NCI-H446 treated with DMSO at 0.1 percent for 48 hours (cell line): Measurements from ENCODE around the gene SLC46A1.

Source experiments
- DNase-seq: peaks from one replicate; lab custom pipeline; 2025; lab: John Stamatoyannopoulos, UW

Gene SLC46A1

DNA sequence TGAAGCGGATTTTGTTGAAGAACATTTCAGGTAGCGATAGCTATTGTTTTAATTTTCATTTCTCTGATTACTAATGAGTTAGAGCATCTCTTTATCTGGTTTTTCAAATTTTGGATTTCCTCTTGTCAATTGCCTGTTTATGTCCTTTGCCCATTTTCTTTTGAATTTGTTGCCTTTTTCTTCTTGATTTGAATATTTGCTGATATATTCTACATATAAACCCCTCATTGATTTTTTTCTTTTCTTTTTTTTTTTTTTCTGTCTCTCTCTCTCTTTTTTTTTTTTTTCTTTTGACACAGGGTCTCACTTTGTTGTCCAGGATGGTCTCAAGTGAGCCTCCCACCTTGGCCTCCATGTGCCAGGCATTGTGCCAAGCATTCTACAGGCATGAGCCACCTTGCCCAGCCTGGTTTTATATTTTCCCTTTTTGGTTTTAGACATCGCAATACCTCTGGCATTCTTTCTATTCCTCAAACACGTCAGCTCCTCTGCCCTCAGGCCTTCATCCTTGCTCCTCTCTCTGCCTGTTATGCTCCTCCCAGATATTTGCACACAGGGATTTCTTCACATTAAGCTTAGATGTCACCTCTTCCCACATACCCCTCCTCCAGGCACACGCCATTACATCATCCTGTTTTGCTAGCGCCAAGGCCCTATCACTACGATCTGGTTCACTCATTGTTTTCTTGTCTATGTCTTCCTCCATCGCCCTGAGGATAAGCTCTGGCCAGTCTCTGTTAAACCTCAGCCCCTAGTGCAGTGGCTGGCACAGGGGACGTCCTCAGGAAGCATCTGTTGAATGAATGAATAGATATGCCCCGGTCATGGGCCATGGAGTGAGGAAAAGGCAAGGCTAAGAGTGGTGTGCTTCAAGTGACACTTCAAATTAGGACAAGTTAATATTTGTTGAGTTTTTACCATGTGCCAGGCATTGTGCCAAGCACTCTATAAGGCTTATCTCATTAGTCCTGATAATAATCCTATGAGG lies 25.9 kb downstream of the SLC46A1 start:
- DNase-seq = no peak

DNA sequence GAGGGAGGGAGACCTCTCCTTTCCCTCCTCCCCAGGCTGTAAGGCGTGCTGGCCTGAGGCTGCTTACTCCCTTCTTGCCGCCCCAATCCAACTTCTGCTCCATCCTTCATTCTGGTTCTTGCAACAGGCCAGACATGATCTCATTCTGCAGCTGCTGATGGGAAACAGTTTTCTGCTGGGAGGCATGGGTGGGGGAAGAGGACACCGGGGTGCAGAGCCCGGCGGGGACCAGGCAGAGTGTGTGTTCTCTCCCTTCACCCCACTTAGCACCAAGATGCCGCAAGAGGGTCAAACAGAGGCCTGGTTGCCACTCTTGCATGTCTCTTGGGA lies 33.1 kb downstream of the SLC46A1 start:
- DNase-seq = no peak

DNA sequence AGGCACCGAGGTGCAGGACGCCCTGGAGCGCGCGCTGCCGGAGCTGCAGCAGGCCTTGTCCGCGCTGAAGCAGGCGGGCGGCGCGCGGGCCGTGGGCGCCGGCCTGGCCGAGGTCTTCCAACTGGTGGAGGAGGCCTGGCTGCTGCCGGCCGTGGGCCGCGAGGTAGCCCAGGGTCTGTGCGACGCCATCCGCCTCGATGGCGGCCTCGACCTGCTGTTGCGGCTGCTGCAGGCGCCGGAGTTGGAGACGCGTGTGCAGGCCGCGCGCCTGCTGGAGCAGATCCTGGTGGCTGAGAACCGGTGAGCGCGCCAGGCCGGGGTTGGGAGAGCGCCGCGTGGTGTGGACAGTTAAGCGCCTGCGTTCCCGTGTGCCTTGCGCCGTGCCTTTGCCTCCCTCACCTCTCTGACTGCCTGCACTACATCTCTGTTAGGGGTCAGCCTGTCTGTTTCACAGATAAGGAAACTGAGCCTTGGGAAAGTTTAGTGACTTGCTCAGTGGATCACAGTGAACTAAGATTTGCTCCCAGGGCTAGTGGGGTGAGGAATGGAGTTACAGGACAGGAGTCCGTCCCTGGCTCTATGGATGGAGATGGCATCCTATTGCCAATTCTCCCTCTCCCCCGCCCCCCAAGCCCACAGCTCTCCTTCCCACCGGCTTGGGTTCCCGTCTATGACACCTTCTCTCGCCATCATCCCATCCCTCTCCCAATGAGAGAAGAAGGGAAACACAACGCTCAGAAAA lies 33.6 kb downstream of the SLC46A1 start:
- no peak for DNase-seq

DNA sequence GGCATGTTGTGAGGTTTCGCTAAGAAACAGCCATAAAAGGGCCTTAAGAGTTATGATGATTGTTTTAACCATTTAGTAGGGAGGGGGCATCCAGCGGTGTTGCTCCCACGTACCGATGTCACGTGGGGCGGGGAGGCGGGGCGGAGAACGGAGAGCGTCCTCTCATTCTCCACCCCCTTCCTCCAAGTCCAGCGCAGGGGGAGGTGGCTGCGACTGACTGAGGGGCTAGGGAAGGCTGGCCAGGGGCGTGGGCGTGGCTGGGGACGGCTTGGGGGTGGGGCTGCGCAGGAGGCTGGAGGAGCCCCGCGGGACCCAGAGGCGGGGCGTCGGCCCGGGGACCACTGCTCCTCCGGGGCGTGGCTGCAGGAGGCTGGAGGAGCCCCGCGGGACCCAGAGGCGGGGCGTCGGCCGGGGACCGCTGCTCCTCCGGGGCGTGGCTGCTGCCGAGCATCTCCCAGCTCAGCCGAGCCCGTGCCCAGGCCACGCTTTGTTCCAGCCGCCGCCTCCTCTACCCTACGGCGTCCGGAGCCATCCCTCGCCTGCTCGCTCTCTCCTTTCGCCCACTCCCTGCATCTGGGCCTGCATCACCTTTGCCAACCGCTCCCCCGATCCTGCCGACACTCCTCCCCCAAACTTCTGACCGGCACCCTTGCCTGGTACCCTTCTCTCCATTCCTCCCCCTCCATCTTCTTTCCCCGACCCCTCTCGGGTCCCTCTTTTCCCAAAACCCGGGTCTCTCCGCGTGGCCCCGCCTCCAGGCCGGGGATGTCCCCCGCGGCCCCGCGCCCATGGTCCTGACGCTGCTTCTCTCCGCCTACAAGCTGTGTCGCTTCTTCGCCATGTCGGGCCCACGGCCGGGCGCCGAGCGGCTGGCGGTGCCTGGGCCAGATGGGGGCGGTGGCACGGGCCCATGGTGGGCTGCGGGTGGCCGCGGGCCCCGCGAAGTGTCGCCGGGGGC lies 34.5 kb downstream of the SLC46A1 start, which contains the start of gene SARM1:
SARM1 (plus strand) TSS at position 450 of the 958 bp plus-strand sequence; CDS start at position 789, 339 bp downstream.
- peak; percentile 86 for DNase-seq

DNA sequence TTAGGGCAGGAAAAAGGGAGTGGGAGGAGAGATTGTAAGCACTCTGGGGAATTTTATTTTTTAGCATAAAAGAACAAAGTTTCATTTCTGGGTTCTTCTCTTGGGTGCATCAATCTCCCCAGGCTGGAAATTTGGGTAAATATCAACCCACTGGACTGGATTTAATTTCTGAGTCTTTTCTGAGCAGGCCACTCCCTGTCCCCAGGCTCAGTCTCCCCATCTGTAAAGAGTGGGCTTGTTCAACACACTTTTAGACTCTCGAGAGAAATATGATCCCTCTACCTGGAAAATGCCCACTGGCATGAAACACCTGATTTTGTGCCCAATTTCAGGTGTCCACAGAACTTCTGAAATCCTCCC lies 35.3 kb downstream of the SLC46A1 start:
- DNase-seq = no peak

DNA sequence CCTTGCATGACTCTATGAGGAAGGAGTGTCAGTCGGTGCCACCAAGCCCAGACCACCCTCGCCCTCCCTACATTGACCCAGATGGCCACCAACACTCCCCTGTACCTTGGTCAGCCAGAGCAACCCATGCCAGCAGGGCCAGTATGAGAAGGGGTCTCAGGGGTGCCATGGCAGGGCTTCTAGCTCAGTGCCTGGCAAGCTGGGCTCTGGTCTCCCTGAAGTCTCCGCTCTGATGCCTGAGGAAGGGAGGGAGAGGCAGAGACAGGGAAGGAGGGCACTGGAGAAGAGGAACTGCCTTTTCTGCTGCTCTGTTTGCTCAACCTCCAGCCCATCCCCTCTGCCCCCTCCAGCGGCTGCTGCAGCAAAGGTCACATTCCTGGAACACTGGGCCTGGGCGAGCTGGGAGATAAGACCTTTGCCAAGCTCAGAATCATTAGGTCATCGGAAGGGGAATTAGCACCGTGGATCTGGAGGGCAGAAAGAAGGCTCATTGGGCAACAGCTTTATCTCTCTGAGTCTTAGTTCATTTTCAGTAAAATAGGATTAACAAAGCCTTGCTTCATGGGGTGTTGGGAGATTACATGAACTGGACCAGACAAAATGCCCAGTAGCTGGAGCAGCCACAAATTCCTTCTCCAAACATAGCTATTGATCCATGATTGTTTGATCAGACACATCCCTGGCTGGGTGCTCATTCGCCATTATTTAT lies 35.8 kb downstream of the SLC46A1 start, which contains the start of gene VTN:
VTN (minus strand) TSS at position 273 of the 709 bp plus-strand sequence; CDS start at position 169, 104 bp downstream.
- no peak for DNase-seq

DNA sequence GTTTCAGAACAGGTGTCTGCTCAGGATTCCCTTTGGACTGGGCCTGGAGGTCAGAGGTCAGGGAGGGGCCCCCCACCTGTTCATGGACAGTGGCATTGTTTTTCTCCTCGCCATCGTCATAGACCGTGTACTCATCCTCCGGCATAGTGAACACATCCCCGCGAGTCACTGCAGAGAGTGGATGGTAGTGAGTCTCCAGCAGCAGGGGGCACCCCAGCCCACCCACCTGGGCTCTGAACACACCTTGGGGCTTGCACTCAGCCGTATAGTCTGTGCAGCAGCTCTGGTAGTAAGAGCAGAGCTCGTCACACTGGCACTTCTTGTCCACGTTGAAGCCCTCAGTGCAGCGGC lies 36.4 kb downstream of the SLC46A1 start:
- no peak for DNase-seq

DNA sequence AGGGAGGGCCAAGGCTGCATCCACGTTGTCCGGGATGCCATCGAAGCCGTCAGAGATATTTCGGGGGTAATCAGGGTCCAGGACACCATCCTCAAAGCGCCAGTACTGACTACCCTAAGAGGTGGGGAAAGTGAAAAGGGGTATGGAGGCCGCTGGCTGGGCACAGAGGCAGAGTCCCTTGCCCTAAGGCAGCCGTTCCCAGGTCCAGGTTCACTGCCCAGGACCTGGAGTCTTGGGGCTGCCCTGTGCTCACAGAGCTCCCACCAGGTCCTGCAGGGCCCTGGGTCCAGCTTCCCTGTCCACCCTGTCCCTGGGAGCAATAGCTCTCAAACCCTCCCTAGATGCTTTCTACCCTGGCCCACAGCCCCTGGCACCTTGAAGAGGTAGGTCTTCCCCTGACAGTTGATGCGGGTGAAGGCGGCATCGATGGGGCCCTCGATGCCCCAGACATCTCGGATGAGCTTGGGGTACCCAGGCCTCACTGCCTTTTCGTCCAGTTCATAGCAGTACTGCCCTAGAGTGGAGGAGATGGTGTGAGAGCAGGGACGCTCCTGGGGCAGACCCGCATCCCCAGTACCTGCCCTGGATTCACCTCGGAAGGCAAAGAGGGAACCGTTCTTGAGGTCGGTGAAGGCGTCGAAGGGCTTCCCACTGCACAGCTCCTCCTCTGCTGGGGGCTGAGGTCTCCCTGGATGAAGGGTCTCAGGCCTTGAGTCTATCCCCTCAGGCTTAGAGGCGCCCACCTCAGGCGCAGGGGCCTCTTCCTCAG lies 36.9 kb downstream of the SLC46A1 start:
- no peak for DNase-seq

DNA sequence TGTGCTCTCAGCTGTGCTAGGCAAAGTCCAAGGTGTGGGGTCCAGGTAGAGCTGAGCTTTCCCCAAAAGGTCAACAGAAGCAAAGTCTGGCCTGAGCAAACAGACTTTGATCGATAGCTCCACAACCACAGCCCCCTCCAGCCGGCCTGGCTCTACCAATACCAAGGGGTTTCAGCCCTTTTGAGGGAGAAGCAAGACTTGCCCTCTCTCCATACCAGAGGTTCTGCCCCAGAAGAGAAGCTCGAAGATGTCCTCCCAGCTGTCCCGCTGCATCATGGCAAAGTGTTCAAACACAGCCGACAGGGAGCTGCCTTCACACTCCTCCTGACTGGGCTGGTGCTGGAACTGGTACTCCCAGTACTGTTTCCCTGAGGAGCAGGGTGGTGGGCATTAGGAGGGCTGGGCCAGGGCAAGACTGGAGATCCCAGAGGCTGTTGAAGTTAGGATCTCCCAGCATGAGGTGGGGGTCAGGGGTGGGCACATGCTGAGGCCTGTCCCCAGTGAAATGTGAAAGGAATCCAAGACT lies 37.6 kb downstream of the SLC46A1 start:
- DNase-seq = no peak

DNA sequence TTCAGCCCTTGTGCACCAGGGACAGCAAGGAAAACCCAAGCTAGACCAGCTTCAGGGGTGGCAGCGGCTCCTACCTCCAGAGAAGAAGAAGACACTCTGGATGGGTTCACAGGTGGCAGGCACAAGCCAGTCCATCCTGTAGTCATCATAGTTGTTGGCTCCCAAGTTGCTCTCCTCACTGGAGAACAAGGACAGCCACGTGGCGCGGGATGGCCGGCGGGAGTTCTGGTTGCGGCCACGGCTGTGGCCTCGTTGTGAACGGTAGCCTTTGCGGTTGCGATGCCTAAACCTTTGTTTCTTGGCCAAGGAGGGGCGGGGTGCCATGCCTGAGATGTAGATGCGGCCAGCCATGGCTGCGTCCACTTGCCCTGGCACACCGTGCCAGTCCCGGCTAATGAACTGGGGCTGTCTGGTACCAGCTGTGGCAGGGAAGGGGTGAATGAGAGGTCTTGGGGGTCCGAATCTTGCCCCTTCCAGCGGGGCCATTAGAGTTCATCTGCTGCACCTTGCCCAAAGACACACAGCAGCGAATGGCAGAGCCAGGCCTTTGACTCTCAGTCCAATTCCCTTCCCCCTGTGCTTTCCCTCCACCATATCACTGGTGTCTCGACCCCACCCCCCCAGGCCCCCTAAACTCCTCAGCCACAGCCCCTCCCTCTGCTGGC lies 38.2 kb downstream of the SLC46A1 start:
- DNase-seq = no peak

DNA sequence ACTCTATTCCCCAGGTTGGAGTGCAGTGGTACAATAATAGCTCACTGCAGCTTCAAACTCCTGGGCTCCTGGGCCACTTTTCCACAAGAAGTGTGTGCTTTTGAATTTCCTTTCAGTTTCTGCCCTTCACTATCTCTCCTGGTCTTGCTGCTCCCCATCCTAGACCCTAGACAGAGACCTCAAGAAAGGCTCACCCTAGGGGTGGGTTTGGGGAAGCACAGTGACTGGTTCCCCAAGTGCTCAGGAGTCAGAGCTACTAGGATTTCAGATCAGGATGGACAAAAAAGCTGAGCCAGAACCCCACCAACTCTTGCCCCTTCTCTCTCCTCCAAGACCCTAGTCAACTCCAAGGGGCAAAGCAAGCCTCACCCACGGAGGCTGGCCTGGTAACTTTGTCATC lies 39.4 kb downstream of the SLC46A1 start:
- no peak for DNase-seq

DNA sequence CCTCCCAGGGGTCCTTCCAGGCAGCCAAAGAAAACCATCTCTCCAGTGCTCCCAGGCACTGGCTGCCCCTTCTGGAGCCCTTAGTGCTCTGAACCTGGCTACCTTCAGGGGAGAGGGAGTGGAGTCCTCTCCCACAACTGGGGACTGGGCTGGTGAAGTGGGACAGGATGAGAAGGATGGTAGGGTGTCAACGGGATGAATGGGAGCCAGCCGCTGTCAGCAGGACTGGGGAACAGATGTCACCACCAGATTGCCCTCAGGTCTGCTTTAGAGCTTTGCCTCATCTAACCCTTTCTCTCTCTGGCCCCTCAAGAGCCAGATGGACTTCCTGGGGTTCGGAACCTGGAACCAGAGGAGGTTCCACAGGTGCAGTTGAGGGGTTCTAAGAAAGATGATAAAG lies 40.5 kb downstream of the SLC46A1 start:
- no peak for DNase-seq

DNA sequence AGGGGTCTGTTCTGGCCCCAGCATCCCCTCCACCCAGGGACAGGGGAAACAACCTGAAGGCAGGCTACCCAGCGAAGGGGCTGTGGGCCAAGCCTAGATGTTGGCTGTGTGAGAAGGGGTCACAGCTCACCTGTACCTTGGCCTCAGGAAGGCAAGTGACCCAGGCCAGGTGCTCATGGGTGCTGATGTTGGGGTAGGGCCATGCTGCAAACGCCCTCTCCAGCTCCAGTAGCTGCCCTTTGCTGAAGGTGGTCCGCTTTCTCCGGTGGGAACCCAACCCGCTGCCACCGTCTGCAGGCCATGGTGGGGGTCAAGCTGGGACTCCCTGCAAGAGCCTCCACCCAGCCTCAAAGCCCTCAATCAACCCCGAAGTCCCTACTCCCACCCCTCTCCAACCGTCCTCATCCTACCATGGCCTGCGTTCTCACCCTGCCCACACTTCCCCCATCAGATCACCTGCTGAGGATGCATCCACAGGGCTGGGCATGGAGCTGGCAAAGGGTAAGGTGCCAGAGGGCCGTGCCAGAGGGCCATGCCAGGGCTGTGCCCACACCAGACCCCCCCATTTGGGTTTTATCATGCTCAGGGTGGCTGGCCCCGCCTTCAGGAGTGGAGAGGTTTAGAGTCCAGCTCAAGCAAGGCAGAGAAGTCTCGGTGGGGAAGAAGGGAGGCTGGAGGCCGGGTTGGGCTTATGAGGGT lies 41.2 kb downstream of the SLC46A1 start, which contains the start of gene SEBOX:
SEBOX (minus strand) TSS at position 535 of the 699 bp plus-strand sequence; CDS start at position 487, 48 bp downstream.
- DNase-seq = no peak

DNA sequence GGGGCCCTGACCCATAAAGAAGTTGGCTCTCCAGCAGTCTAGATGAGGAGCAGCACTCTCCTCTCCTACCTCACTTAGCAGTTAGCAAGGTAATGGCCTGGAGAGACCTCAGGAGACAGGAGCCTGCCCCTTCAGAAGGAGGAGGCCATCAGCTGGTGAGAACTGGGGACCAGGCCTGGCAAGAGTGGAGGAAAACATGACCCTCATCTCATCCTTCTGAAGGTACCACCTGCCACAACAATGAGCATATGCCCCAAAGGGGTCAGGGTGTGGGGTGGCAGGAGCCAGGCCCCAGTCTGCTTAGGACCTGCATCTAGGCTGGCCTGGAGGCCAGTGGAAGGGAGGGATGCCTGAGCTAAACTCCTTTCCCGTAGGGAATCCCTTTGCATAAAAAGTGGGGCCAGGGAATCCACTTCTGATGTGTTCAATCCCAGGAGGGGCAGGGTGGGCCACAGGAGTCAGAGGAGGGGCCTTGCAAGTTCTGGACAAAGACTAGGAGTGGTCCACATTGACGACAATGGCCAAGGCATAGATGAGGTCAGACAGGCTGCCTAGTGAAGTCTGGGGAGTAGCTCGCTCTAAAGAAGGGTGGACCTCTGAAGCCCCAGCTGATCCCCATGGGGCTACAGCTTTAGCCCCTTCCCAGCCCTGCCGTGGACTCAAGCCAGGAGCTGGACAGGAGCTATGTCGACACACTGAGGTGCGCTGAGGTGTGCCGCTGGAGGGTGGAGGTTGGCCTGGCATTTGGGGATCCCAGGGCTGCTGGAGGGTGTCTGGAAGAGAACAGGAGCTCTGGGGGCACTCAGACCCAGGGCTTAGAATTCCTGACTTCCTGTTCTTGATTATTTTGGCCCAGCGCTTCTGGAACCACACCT lies 42.0 kb downstream of the SLC46A1 start:
- no peak for DNase-seq

DNA sequence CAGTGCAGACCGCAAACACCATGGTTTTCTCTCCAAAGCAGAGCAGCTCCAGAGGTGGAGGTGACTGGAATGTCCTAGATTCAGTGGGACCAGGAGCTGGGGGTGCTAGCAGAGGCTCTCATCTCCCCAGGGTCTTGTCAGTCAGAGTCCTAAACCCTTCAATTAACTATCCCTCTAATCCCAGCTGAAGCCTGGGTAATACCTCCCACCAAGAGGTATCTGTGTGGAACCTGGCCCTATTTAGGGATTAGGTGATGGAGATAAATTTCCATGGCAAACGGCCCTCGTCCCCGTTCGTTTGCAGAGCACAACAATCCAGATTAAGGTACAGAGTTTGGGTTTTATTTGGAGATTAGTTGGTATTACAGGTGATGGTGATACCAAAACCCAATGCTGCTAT lies 42.8 kb downstream of the SLC46A1 start:
- no peak for DNase-seq

DNA sequence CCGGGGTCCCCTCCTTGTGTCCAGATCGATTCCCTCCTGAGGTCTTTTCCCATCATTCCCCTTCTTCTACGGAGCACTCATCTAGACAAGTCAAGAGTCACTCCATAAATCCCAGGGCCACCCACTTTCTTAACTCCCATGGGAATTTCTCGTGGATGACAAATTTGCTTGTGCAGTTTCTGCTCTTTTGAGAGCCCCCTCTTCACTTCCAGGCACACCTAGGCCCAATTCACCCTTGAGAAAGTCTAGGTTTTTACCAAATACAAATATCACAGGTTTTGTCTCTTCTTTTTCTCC lies 48.2 kb downstream of the SLC46A1 start:
- DNase-seq = no peak

DNA sequence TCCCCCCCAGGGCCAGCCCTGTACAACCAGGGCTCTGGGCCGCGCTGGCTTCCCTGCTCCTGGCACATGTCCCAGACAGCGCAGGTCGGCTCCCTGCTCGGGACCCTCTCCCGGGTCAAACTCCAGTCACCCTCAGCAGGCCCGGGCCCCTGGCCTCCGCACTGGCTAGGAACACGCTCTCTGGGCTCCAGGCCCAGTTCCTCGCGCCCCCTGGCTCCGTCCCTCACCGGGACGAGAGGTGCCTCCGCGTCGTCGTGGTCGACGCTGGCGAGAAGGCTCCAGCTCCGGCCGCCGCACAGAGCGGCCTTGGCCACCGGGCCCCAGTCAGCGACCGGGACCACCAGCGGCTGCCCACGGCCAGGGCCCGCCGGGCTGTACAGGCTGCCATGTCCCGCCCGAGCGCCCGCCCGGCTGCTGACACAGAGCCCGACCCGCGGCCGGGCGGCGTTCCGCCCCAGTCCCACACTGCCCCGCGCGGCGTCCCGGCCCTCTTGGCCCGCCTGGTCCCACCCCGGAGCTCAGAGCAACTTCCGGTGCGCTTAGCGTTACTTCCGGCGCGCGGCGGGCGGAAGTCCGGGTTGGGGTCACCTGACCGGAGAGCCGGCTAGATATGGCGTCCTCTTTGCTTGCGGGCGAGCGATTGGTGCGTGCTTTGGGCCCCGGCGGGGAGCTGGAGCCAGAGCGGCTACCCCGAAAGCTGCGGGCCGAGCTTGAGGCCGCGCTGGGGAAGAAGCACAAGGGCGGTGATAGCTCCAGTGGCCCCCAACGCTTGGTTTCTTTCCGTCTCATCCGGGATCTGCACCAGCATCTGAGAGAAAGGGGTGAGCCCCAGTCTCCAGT lies 48.7 kb downstream of the SLC46A1 start, which contains the start of gene POLDIP2:
POLDIP2 (minus strand) TSS at position 467 of the 840 bp plus-strand sequence; CDS start at position 388, 79 bp downstream.
- peak; percentile 90 for DNase-seq
